ENCODE data around the gene GJA4. TPM values are rescaled to one million over a fixed set of nuclear protein-coding genes. Genes with fewer than 3 reads are reported as not detected.

Gene GJA4
- total and polyA plus RNA-seq, 2 of the 8 experiments (the other 6 are each of a cell fraction or from before 2014, with no cell fraction given): 3.2 to 3.9 TPM

- Histone ChIP-seq H3K56ac (replicated peaks; ENCODE audit: insufficient read length, low read depth, low read length) (no peak overlapping the region), H2AFZ (ENCODE audit: low read length) (no peak overlapping the region), H2BK12ac (ENCODE audit: low read depth, low read length) (no peak overlapping the region), H2AK5ac (ENCODE audit: low read depth, low read length) (no peak overlapping the region), H3K18ac (ENCODE audit: extremely low read depth, low read length) (no peak overlapping the region), H3K9ac (replicated peaks in 1 of 4; ENCODE audit: extremely low read depth in 1 of 4, low read depth in 3 of 4, low read length in 3 of 4) (no peak overlapping the region), H3K36me3 (ENCODE audit: control insufficient read depth in 2 of 4, insufficient read depth in 4 of 4, low read length in 3 of 4) (no peaks in the 10 kb centered on the region), H3K9me3 (ENCODE audit: insufficient read depth in 2 of 2, low read depth in 1 of 2, low read length in 1 of 2) (no peaks in the 10 kb centered on the region), H4K91ac (replicated peaks; ENCODE audit: insufficient read length, low read length) (no peak overlapping the region), H2BK20ac (ENCODE audit: low read length) (no peak overlapping the region), H3K79me2 (ENCODE audit: control insufficient read depth in 1 of 2, insufficient read depth in 2 of 2, low read length in 2 of 2) (no peaks in the 10 kb centered on the region), H3K4ac (replicated peaks; ENCODE audit: insufficient read length, low read depth, low read length) (no peak overlapping the region), H2BK15ac (ENCODE audit: low read length) (no peak overlapping the region), H2BK5ac (ENCODE audit: low read depth, low read length) (no peak overlapping the region), H4K5ac (ENCODE audit: insufficient read length, low read depth, low read length) (no peak overlapping the region), H3K27me3 (replicated peaks in 1 of 4; ENCODE audit: control insufficient read depth in 3 of 4, extremely low read depth in 1 of 4, insufficient read depth in 3 of 4, low read length in 3 of 4) (peaks cover 0 to 24% (median 10%) of the 10 kb centered on the region in 4 experiments; a peak in 5 of 7 replicates), H4K8ac (ENCODE audit: extremely low read depth, insufficient read depth, low read length) (no peak overlapping the region), H3K23ac (ENCODE audit: insufficient read length) (no peak overlapping the region), H3K4me3 (ENCODE audit: extremely low read depth in 1 of 4, insufficient read depth in 2 of 4, low read depth in 3 of 4, low read length in 4 of 4) (no peak overlapping the region), H3K23me2 (ENCODE audit: low read depth, low read length) (peaks cover 15% of the 10 kb centered on the region; the same call in 1 of the 2 replicates), H3K27ac (ENCODE audit: low read depth, low read length) (no peak overlapping the region), H3K79me1 (ENCODE audit: low read depth, low read length) (no peaks in the 10 kb centered on the region), H3K4me1 (replicated peaks in 1 of 4; ENCODE audit: control insufficient read depth in 3 of 4, insufficient read depth in 4 of 4, low read length in 3 of 4) (peaks cover 0 to 14% (median 5%) of the 10 kb centered on the region in 4 experiments; a peak in 4 of 7 replicates), H2BK120ac (replicated peaks; ENCODE audit: low read depth, low read length) (no peak overlapping the region), H3K14ac (ENCODE audit: insufficient read length) (no peak overlapping the region), H3K4me2 (ENCODE audit: insufficient read depth in 1 of 2, low read depth in 2 of 2, low read length in 2 of 2) (no peak overlapping the region), H4K20me1 (replicated peaks in 1 of 2; ENCODE audit: control insufficient read depth in 1 of 2, insufficient read depth in 2 of 2, low read length in 2 of 2) (no peaks in the 10 kb centered on the region)
- WGBS, 2 experiments (ENCODE audit: extremely low coverage in 1 of 2, insufficient coverage in 1 of 2, insufficient read length in 1 of 2, insufficient replicate concordance in 2 of 2, low coverage in 1 of 2, low lambda C conversion rate in 2 of 2, missing lambda C conversion rate in 1 of 2): 86% methylated on average over 5 of the region's 5 CpGs; no CpG with 5 or more reads in 1 of the 2 experiments
- CTCF ChIA-PET (ENCODE audit: partially characterized antibody): interaction anchor here (0.9 to 3.6 kb wide), 4 partner anchors 21 to 73 kb away, joined by 3 to 17 read pairs (median 3); no protein-coding TSS in a partner anchor
- FAIRE-seq (no peak), DNase-seq (ENCODE audit: low read depth in 1 of 2, low spot score in 2 of 2) (no peak)
- POLR2A ChIA-PET (ENCODE audit: partially characterized antibody): interaction anchor here (0.5 kb wide), 1 partner anchor 566 kb away, joined by 4 read pairs; no protein-coding TSS in a partner anchor
- TF ChIP-seq GABPA (IDR thresholded peaks at IDR 0.05; ENCODE audit: borderline replicate concordance, insufficient read depth, low read length) (no peak), KDM1A (IDR thresholded peaks at IDR 0.05; ENCODE audit: borderline replicate concordance, low read length) (no peak), MAFK (IDR thresholded peaks at IDR 0.05; ENCODE audit: low read depth, low read length) (no peak), E2F6 (IDR thresholded peaks at IDR 0.05) (no peak), HDAC2 (IDR thresholded peaks at IDR 0.05; ENCODE audit: borderline replicate concordance in 1 of 2, low read depth in 2 of 2, low read length in 2 of 2) (no peak), SP1 (IDR thresholded peaks at IDR 0.05; ENCODE audit: low read depth, low read length) (no peak), GTF2F1 (IDR thresholded peaks at IDR 0.05; ENCODE audit: borderline replicate concordance, low read depth, low read length) (no peak), CTCF (IDR thresholded peaks at IDR 0.05; ENCODE audit: control extremely low read depth in 1 of 3, insufficient read depth in 1 of 3, low read depth in 1 of 3, low read length in 3 of 3) (no peak), TEAD4 (IDR thresholded peaks at IDR 0.05; ENCODE audit: low read depth, low read length) (no peak), SP4 (IDR thresholded peaks at IDR 0.05; ENCODE audit: low read length) (no peak), SIX5 (IDR thresholded peaks at IDR 0.05; ENCODE audit: low read depth, low read length) (no peak)
Observed at GRCh38 chr1:34779526-34779925, 13.3 kb upstream of the GJA4 start.
